Body of pancreas (tissue), 4 donors: ENCODE data around the gene CILP. TPM values are rescaled to one million over a fixed set of nuclear protein-coding genes. Genes with fewer than 3 reads are reported as not detected.

Experiments used
- ATAC-seq: fragments of 150-250 bp; one replicate; pipeline ENCODE4 v1.9.1; 2016
- DNase-seq, 4 donors: peaks; one replicate each; pipeline ENCODE4 v3.0.0-alpha.2; 2019
- H3K27ac ChIP-seq, 4 donors: fragments of 200-600 bp; sonication (generic); 1 replicate in 3 of 4; 2 replicates in 1 of 4; pipeline versions ENCODE4 v1.5.1 to v1.6.1; 2016 to 2019; ENCODE audit warnings: mild to moderate bottlenecking in 1 of 4, mixed read lengths in 1 of 4, moderate library complexity in 1 of 4
- H3K27me3 ChIP-seq, 2 donors: fragments of 200-600 bp; sonication (generic); one replicate each; pipeline ENCODE4 v1.6.0; 2016; ENCODE audit warnings: mild to moderate bottlenecking in 1 of 2
- H3K36me3 ChIP-seq, 2 donors: fragments of 200-600 bp; sonication (generic); replicated peaks in 1 of 2; 2 replicates each; pipeline ENCODE4 v1.5.1; 2016; ENCODE audit warnings: low read depth in 2 of 2; ENCODE audit not compliant: insufficient read depth in 1 of 2
- H3K4me1 ChIP-seq: fragments of 200-600 bp; sonication (generic); one replicate; pipeline ENCODE4 v1.6.0; 2016
- H3K4me3 ChIP-seq, 2 donors: fragments of 200-600 bp; sonication (generic); 1 replicate in 1 of 2; 2 replicates in 1 of 2; pipeline ENCODE4 v1.5.1; 2016 to 2019
- H3K9me3 ChIP-seq, 3 donors: fragments of 200-600 bp; sonication (generic); 1 replicate in 2 of 3; 2 replicates in 1 of 3; pipeline ENCODE4 v1.5.1; 2016
- CTCF ChIP-seq, 7 experiments: fragments of 450-650 bp in 4 of 7; fragments of 200-600 bp in 3 of 7; sonication (generic) in 3 of 7; IDR thresholded peaks; one replicate each; pipeline ENCODE4 v1.5.1; 2016 to 2019; ENCODE audit warnings: antibody characterized with exemption in 7 of 7
- POLR2A ChIP-seq, 3 donors: fragments of 450-650 bp; IDR thresholded peaks; one replicate each; pipeline ENCODE4 v1.6.1; 2016; ENCODE audit warnings: antibody characterized with exemption in 3 of 3, mild to moderate bottlenecking in 2 of 3
- WGBS, 2 donors: methylation state at CpG; one replicate each; pipeline ENCODE4 v1.1.5; 2017; 5-methylcytosine and 5-hydroxymethylcytosine counted together
- intact Hi-C: fragments of 100-400 bp; cut with DNase I; formaldehyde crosslinking; loops from one replicate; pipeline ENCODE4 v1.15.1; 2023
- total RNA-seq, 2 donors: library from RNA; depleted of rRNA; stranded (reverse); fragments of >200 nt; gene quantifications; one replicate each; pipeline ENCODE4 v1.1.0, GENCODE V29; 2016

The CILP gene
- total RNA-seq, 2 donors from 2014 or later: 4.4 to 18.8 TPM

GRCh38 chr15:65174509-65174908, 36.8 kb downstream of the CILP start:
- Histone ChIP-seq H3K4me3 (no peak overlapping the region), H3K36me3 (peaks cover 7% of the 10 kb centered on the region in 2 donors), H3K27me3 (no peaks in the 10 kb centered on the region), H3K9me3 (no peaks in the 10 kb centered on the region), H3K27ac (no peak overlapping the region), H3K4me1 (peaks cover 6% of the 10 kb centered on the region)
- TF ChIP-seq POLR2A (IDR thresholded peaks at IDR 0.05) (no peak), CTCF (IDR thresholded peaks at IDR 0.05) (no peak)
- intact Hi-C loops: no loop called here
- 93 to 96% methylated on average over 5 of the region's 5 CpGs for WGBS, 2 donors
- no peak for ATAC-seq
- no peak for DNase-seq

GRCh38 chr15:65172531-65172930, 38.7 kb downstream of the CILP start:
- no peak for DNase-seq
- no peak overlapping the region for H3K4me3 ChIP-seq
- WGBS, 2 donors: 93 to 96% methylated on average over 5 of the region's 5 CpGs
- intact Hi-C loops: no loop called here
- H3K9me3 ChIP-seq: no peaks in the 10 kb centered on the region
- ATAC-seq: no peak
- H3K27ac ChIP-seq: no peak overlapping the region
- H3K27me3 ChIP-seq: no peaks in the 10 kb centered on the region
- H3K36me3 ChIP-seq: peaks cover 4 to 7% of the 10 kb centered on the region in 2 donors
- H3K4me1 ChIP-seq: peaks cover 6% of the 10 kb centered on the region
- no peak for TF ChIP-seq POLR2A (IDR thresholded peaks at IDR 0.05)
- TF ChIP-seq CTCF (IDR thresholded peaks at IDR 0.05): no peak

- no peaks in the 10 kb centered on the region for H3K27me3 ChIP-seq
- WGBS, 2 donors: 89 to 94% methylated on average over 5 of the region's 5 CpGs
- intact Hi-C loops: no loop called here
- H3K4me1 ChIP-seq: peaks cover 6% of the 10 kb centered on the region
- H3K27ac ChIP-seq: no peak overlapping the region
- ATAC-seq (no peak), DNase-seq (no peak)
- no peak overlapping the region for H3K4me3 ChIP-seq
- H3K36me3 ChIP-seq: peaks cover 0 to 6% of the 10 kb centered on the region in 2 donors
- no peaks in the 10 kb centered on the region for H3K9me3 ChIP-seq
- no peak for TF ChIP-seq POLR2A (IDR thresholded peaks at IDR 0.05)
- TF ChIP-seq CTCF (IDR thresholded peaks at IDR 0.05): no peak
These were observed 39.8 kb downstream of the CILP start for GRCh38 chr15:65171428-65171827.

- Histone ChIP-seq H3K4me1 (no peaks in the 10 kb centered on the region), H3K36me3 (peaks cover 7 to 9% of the 10 kb centered on the region in 2 donors), H3K4me3 (no peak overlapping the region), H3K27me3 (no peaks in the 10 kb centered on the region), H3K27ac (no peak overlapping the region), H3K9me3 (no peaks in the 10 kb centered on the region)
- intact Hi-C loops: no loop called here
- TF ChIP-seq CTCF (IDR thresholded peaks at IDR 0.05) (no peak), POLR2A (IDR thresholded peaks at IDR 0.05) (no peak)
- ATAC-seq (no peak), DNase-seq (no peak)
- WGBS, 2 donors: 91 to 95% methylated on average over 2 of the region's 2 CpGs
These were observed 45.4 kb downstream of the CILP start for GRCh38 chr15:65165875-65166274.

- no peaks in the 10 kb centered on the region for H3K9me3 ChIP-seq
- H3K27me3 ChIP-seq: no peaks in the 10 kb centered on the region
- H3K27ac ChIP-seq: no peak overlapping the region
- WGBS, 2 donors: 41 to 54% methylated on average over 1 of the region's 1 CpG
- no peak overlapping the region for H3K4me3 ChIP-seq
- H3K4me1 ChIP-seq: no peaks in the 10 kb centered on the region
- H3K36me3 ChIP-seq: peaks cover 7 to 9% of the 10 kb centered on the region in 2 donors
- no peak for TF ChIP-seq CTCF (IDR thresholded peaks at IDR 0.05)
- ATAC-seq: no peak
- intact Hi-C loops: no loop called here
- DNase-seq: no peak
These were observed 47.1 kb downstream of the CILP start for GRCh38 chr15:65164139-65164538.
